Epithelial cell of proximal tubule (primary cell): ENCODE measurements around the gene CHRFAM7A. TPM values are rescaled to one million over a fixed set of nuclear protein-coding genes. Genes with fewer than 3 reads are reported as not detected.
"Not testable (repeated sequence)": the region's sequence is repeated elsewhere in the genome, so short reads cannot be mapped to it uniquely, and the experiment has no call there.

Source experiments
- DNase-seq: peaks from one replicate; pipeline ENCODE4 v3.0.0-alpha.2; 2011; ENCODE audit warnings: low read depth
- H3K4me3 ChIP-seq: 2 replicates; pipeline ENCODE4 v1.5.1; 2011; ENCODE audit warnings: low read depth, mild to moderate bottlenecking, low read length
- total RNA-seq: library from RNA; depleted of rRNA; stranded (reverse); fragments of >200 nt; gene quantifications from 2 replicates; pipeline ENCODE4 v1.2.3, GENCODE V29; 2015

The CHRFAM7A gene
- total RNA-seq, 1 donor from 2014 or later: not detected

- not testable (repeated sequence) for H3K4me3 ChIP-seq, DNase-seq
These were observed 59.2 kb downstream of the CHRFAM7A start for GRCh38 chr15:30334152-30334551.

GRCh38 chr15:30326145-30326544, 67.2 kb downstream of the CHRFAM7A start:
- H3K4me3 ChIP-seq, DNase-seq: not testable (repeated sequence)

- H3K4me3 ChIP-seq, DNase-seq: not testable (repeated sequence)
These were observed 72.3 kb downstream of the CHRFAM7A start for GRCh38 chr15:30321063-30321462.

GRCh38 chr15:30315704-30316103, 77.6 kb downstream of the CHRFAM7A start:
- not testable (repeated sequence) for DNase-seq, H3K4me3 ChIP-seq

- not testable (repeated sequence) for DNase-seq, H3K4me3 ChIP-seq
These were observed 82.8 kb downstream of the CHRFAM7A start for GRCh38 chr15:30310575-30310974.

Other genes starting within 250 kb of the CHRFAM7A start
- gene GOLGA8R, start 20.7 kb upstream of the CHRFAM7A start, total RNA-seq: 0.22 TPM in 1 of 2 replicates, not detected in the other
- gene GOLGA8Q, start 158.5 kb upstream of the CHRFAM7A start, total RNA-seq: not detected in 2 replicates
- 0.51 TPM in 1 of 2 replicates, not detected in the other for gene GOLGA8H, start 210.5 kb upstream of the CHRFAM7A start, total RNA-seq